ENCODE data around the gene IGFBPL1. TPM values are rescaled to one million over a fixed set of nuclear protein-coding genes. Genes with fewer than 3 reads are reported as not detected.

The IGFBPL1 gene
- total and polyA plus RNA-seq, 5 donors from 2014 or later = not detected

GRCh38 chr9:38371495-38371894 is 52.8 kb downstream of the IGFBPL1 start:
- DNase-seq = peak in 2 of 3 donors; percentile 23 to 37

GRCh38 chr9:38370176-38370575 is 54.1 kb downstream of the IGFBPL1 start:
- peaks cover 0 to 1% (median 0%) of the 10 kb centered on the region in 7 donors for H3K9me3 Mint-ChIP-seq
- ATAC-seq (ENCODE audit: low read depth in 2 of 2) = no peak
- Histone ChIP-seq H3K4me3 (ENCODE audit: low read depth, low read length) (no peak overlapping the region), H3K4me1 (ENCODE audit: control insufficient read depth, insufficient read depth, low read length, poor library complexity, severe bottlenecking) (no peaks in the 10 kb centered on the region), H3K27ac (ENCODE audit: insufficient read depth, low read length, poor library complexity, severe bottlenecking) (no peak overlapping the region), H3K36me3 (ENCODE audit: control insufficient read depth, insufficient read depth, low read length) (no peaks in the 10 kb centered on the region), H3K9me3 (ENCODE audit: control insufficient read depth in 2 of 2, low read length in 2 of 2) (no peaks in the 10 kb centered on the region), H3K27me3 (ENCODE audit: control insufficient read depth, insufficient read depth, low read length) (peaks cover 2% of the 10 kb centered on the region)
- H3K4me1 Mint-ChIP-seq = no peaks in the 10 kb centered on the region
- H3K27ac Mint-ChIP-seq = no peak overlapping the region
- no peak overlapping the region for H3K4me3 Mint-ChIP-seq
- no peaks in the 10 kb centered on the region for H3K36me3 Mint-ChIP-seq
- DNase-seq = no peak
- H3K27me3 Mint-ChIP-seq = peaks cover 13% of the 10 kb centered on the region

More at GRCh38 chr9:38371495-38371894, 52.8 kb downstream of the IGFBPL1 start:
- Mint-ChIP-seq H3K36me3 (no peaks in the 10 kb centered on the region), H3K27ac (no peak overlapping the region), H3K9me3 (peaks cover 0 to 1% (median 0%) of the 10 kb centered on the region in 7 donors), H3K4me3 (no peak overlapping the region), H3K27me3 (peaks cover 13% of the 10 kb centered on the region), H3K4me1 (no peaks in the 10 kb centered on the region)
- H3K27me3 ChIP-seq (ENCODE audit: control insufficient read depth, insufficient read depth, low read length) = peaks cover 2% of the 10 kb centered on the region
- H3K36me3 ChIP-seq (ENCODE audit: control insufficient read depth, insufficient read depth, low read length) = no peaks in the 10 kb centered on the region
- no peaks in the 10 kb centered on the region for H3K9me3 ChIP-seq (ENCODE audit: control insufficient read depth in 2 of 2, low read length in 2 of 2)
- no peak overlapping the region for H3K4me3 ChIP-seq (ENCODE audit: low read depth, low read length)
- no peak overlapping the region for H3K27ac ChIP-seq (ENCODE audit: insufficient read depth, low read length, poor library complexity, severe bottlenecking)
- ATAC-seq (ENCODE audit: low read depth in 2 of 2) = no peak
- H3K4me1 ChIP-seq (ENCODE audit: control insufficient read depth, insufficient read depth, low read length, poor library complexity, severe bottlenecking) = no peaks in the 10 kb centered on the region

GRCh38 chr9:38368731-38369130 is 55.5 kb downstream of the IGFBPL1 start:
- H3K27ac Mint-ChIP-seq = no peak overlapping the region
- Histone ChIP-seq H3K4me1 (ENCODE audit: control insufficient read depth, insufficient read depth, low read length, poor library complexity, severe bottlenecking) (no peaks in the 10 kb centered on the region), H3K4me3 (ENCODE audit: low read depth, low read length) (no peak overlapping the region), H3K27me3 (ENCODE audit: control insufficient read depth, insufficient read depth, low read length) (peaks cover 2% of the 10 kb centered on the region), H3K36me3 (ENCODE audit: control insufficient read depth, insufficient read depth, low read length) (no peaks in the 10 kb centered on the region), H3K9me3 (ENCODE audit: control insufficient read depth in 2 of 2, low read length in 2 of 2) (no peaks in the 10 kb centered on the region), H3K27ac (ENCODE audit: insufficient read depth, low read length, poor library complexity, severe bottlenecking) (no peak overlapping the region)
- H3K4me1 Mint-ChIP-seq = no peaks in the 10 kb centered on the region
- ATAC-seq (ENCODE audit: low read depth in 2 of 2) (no peak), DNase-seq (no peak)
- no peaks in the 10 kb centered on the region for H3K36me3 Mint-ChIP-seq
- no peak overlapping the region for H3K4me3 Mint-ChIP-seq
- H3K9me3 Mint-ChIP-seq = peaks cover 0 to 1% (median 0%) of the 10 kb centered on the region in 7 donors
- H3K27me3 Mint-ChIP-seq = peaks cover 13% of the 10 kb centered on the region

- Mint-ChIP-seq H3K4me1 (peaks cover 0 to 4% (median 3%) of the 10 kb centered on the region in 4 donors), H3K4me3 (no peak overlapping the region), H3K9me3 (peaks cover 0 to 1% (median 0%) of the 10 kb centered on the region in 7 donors), H3K36me3 (no peaks in the 10 kb centered on the region), H3K27ac (no peak overlapping the region), H3K27me3 (peaks cover 17% of the 10 kb centered on the region)
- peaks cover 2% of the 10 kb centered on the region for H3K27me3 ChIP-seq (ENCODE audit: control insufficient read depth, insufficient read depth, low read length)
- H3K36me3 ChIP-seq (ENCODE audit: control insufficient read depth, insufficient read depth, low read length) = no peaks in the 10 kb centered on the region
- ATAC-seq (ENCODE audit: low read depth in 2 of 2) (no peak), DNase-seq (no peak)
- no peak overlapping the region for H3K4me3 ChIP-seq (ENCODE audit: low read depth, low read length)
- no peaks in the 10 kb centered on the region for H3K9me3 ChIP-seq (ENCODE audit: control insufficient read depth in 2 of 2, low read length in 2 of 2)
- no peak overlapping the region for H3K27ac ChIP-seq (ENCODE audit: insufficient read depth, low read length, poor library complexity, severe bottlenecking)
- H3K4me1 ChIP-seq (ENCODE audit: control insufficient read depth, insufficient read depth, low read length, poor library complexity, severe bottlenecking) = no peaks in the 10 kb centered on the region
These were observed 56.4 kb downstream of the IGFBPL1 start for GRCh38 chr9:38367898-38368297.

GRCh38 chr9:38363589-38363925 is 60.7 kb downstream of the IGFBPL1 start:
- ATAC-seq (ENCODE audit: low read depth in 2 of 2) = no peak
- Mint-ChIP-seq H3K36me3 (no peaks in the 10 kb centered on the region), H3K4me3 (no peak overlapping the region), H3K9me3 (no peaks in the 10 kb centered on the region), H3K27me3 (peaks cover 5% of the 10 kb centered on the region), H3K4me1 (peaks cover 0 to 5% (median 4%) of the 10 kb centered on the region in 4 donors), H3K27ac (no peak overlapping the region)
- H3K36me3 ChIP-seq (ENCODE audit: control insufficient read depth, insufficient read depth, low read length) = no peaks in the 10 kb centered on the region
- H3K27ac ChIP-seq (ENCODE audit: insufficient read depth, low read length, poor library complexity, severe bottlenecking) = no peak overlapping the region
- H3K4me1 ChIP-seq (ENCODE audit: control insufficient read depth, insufficient read depth, low read length, poor library complexity, severe bottlenecking) = no peaks in the 10 kb centered on the region
- no peak for DNase-seq
- H3K9me3 ChIP-seq (ENCODE audit: control insufficient read depth in 2 of 2, low read length in 2 of 2) = no peaks in the 10 kb centered on the region
- H3K4me3 ChIP-seq (ENCODE audit: low read depth, low read length) = no peak overlapping the region
- H3K27me3 ChIP-seq (ENCODE audit: control insufficient read depth, insufficient read depth, low read length) = no peaks in the 10 kb centered on the region

GRCh38 chr9:38362852-38363588 is 61.2 kb downstream of the IGFBPL1 start:
- Mint-ChIP-seq H3K9me3 (no peaks in the 10 kb centered on the region), H3K4me3 (peak overlapping the region in 2 of 4 donors; percentile 15 to 70), H3K27me3 (peaks cover 5% of the 10 kb centered on the region), H3K27ac (peak overlapping the region in 2 of 3 donors; percentile 26 to 46), H3K36me3 (no peaks in the 10 kb centered on the region), H3K4me1 (peaks cover 0 to 5% (median 4%) of the 10 kb centered on the region in 4 donors)
- no peaks in the 10 kb centered on the region for H3K27me3 ChIP-seq (ENCODE audit: control insufficient read depth, insufficient read depth, low read length)
- H3K9me3 ChIP-seq (ENCODE audit: control insufficient read depth in 2 of 2, low read length in 2 of 2) = no peaks in the 10 kb centered on the region
- H3K27ac ChIP-seq (ENCODE audit: insufficient read depth, low read length, poor library complexity, severe bottlenecking) = no peak overlapping the region
- H3K4me3 ChIP-seq (ENCODE audit: low read depth, low read length) = peak overlapping the region; percentile 2
- H3K4me1 ChIP-seq (ENCODE audit: control insufficient read depth, insufficient read depth, low read length, poor library complexity, severe bottlenecking) = no peaks in the 10 kb centered on the region
- peak in 2 of 3 donors; percentile 24 to 53 for DNase-seq
- ATAC-seq (ENCODE audit: low read depth in 2 of 2) = peak in 1 of 2 donors; percentile 39
- no peaks in the 10 kb centered on the region for H3K36me3 ChIP-seq (ENCODE audit: control insufficient read depth, insufficient read depth, low read length)

- Mint-ChIP-seq H3K36me3 (no peaks in the 10 kb centered on the region), H3K4me1 (peaks cover 0 to 5% (median 4%) of the 10 kb centered on the region in 4 donors), H3K4me3 (no peak overlapping the region), H3K27me3 (peaks cover 5% of the 10 kb centered on the region), H3K9me3 (no peaks in the 10 kb centered on the region), H3K27ac (no peak overlapping the region)
- no peak overlapping the region for H3K4me3 ChIP-seq (ENCODE audit: low read depth, low read length)
- ATAC-seq (ENCODE audit: low read depth in 2 of 2) = no peak
- DNase-seq = no peak
- H3K36me3 ChIP-seq (ENCODE audit: control insufficient read depth, insufficient read depth, low read length) = no peaks in the 10 kb centered on the region
- no peaks in the 10 kb centered on the region for H3K9me3 ChIP-seq (ENCODE audit: control insufficient read depth in 2 of 2, low read length in 2 of 2)
- no peaks in the 10 kb centered on the region for H3K4me1 ChIP-seq (ENCODE audit: control insufficient read depth, insufficient read depth, low read length, poor library complexity, severe bottlenecking)
- no peaks in the 10 kb centered on the region for H3K27me3 ChIP-seq (ENCODE audit: control insufficient read depth, insufficient read depth, low read length)
- no peak overlapping the region for H3K27ac ChIP-seq (ENCODE audit: insufficient read depth, low read length, poor library complexity, severe bottlenecking)
These were observed 62.8 kb downstream of the IGFBPL1 start for GRCh38 chr9:38361473-38361850.
